SU-DHL-6 (cell line): Measurements from ENCODE around the gene NME4.

Experiments used
- H2AFZ ChIP-seq: fragments of 200-600 bp; sonication (generic); 2 replicates; pipeline ENCODE4 v1.6.1; 2014; ENCODE audit warnings: low read depth, mild to moderate bottlenecking, moderate library complexity, mixed read lengths, antibody characterized with exemption, low read length; ENCODE audit not compliant: severe bottlenecking
- H3F3A ChIP-seq: fragments of 200-600 bp; shearing (Covaris generic); 2 replicates; pipeline ENCODE4 v1.6.0; 2016; ENCODE audit warnings: antibody characterized with exemption, mild to moderate bottlenecking; ENCODE audit not compliant: insufficient read depth
- H3K27ac ChIP-seq: fragments of 200-600 bp; sonication (generic); 2 replicates; pipeline ENCODE4 v1.5.1; 2016; ENCODE audit warnings: low read depth, mild to moderate bottlenecking, low read length, moderate library complexity, mixed read lengths
- H3K27me3 ChIP-seq: fragments of 200-600 bp; sonication (generic), shearing (Covaris generic); 2 replicates; pipeline ENCODE4 v1.6.0; 2014; ENCODE audit warnings: mild to moderate bottlenecking, low read length
- H3K36me3 ChIP-seq: fragments of 200-600 bp; sonication (generic); 2 replicates; pipeline ENCODE4 v1.6.1; 2014; ENCODE audit warnings: mild to moderate bottlenecking, low read length, mixed read lengths
- H3K4me2 ChIP-seq: fragments of 300-600, 200-600 bp; shearing (Covaris generic), sonication (generic); 2 replicates; pipeline ENCODE4 v1.6.0; 2014; ENCODE audit warnings: low read length, low read depth, mild to moderate bottlenecking; ENCODE audit not compliant: poor library complexity, severe bottlenecking
- H3K4me3 ChIP-seq: fragments of 200-600 bp; sonication (generic); 2 replicates; pipeline ENCODE4 v1.5.1; 2014; ENCODE audit warnings: antibody characterized with exemption, low read length, mild to moderate bottlenecking, mixed read lengths; ENCODE audit not compliant: insufficient read depth, poor library complexity, severe bottlenecking
- H3K79me2 ChIP-seq: fragments of 200-600 bp; sonication (generic); 2 replicates; pipeline ENCODE4 v1.6.1; 2014; ENCODE audit warnings: mild to moderate bottlenecking, low read length, moderate library complexity; ENCODE audit not compliant: insufficient read depth
- H3K9ac ChIP-seq: fragments of 200-600 bp; sonication (generic); 2 replicates; pipeline ENCODE4 v1.7.0; 2014; ENCODE audit warnings: mild to moderate bottlenecking, low read length
- H3K9me2 ChIP-seq: fragments of 200-600 bp; sonication (generic); replicated peaks from 2 replicates; pipeline ENCODE4 v1.6.1; 2014; ENCODE audit warnings: low read length; ENCODE audit not compliant: insufficient read depth
- H3K9me3 ChIP-seq: fragments of 200-600 bp; sonication (generic); 2 replicates; pipeline ENCODE4 v1.6.1; 2014; ENCODE audit warnings: low read length, mixed read lengths; ENCODE audit not compliant: insufficient read depth
- H4K20me1 ChIP-seq: fragments of 200-600 bp; sonication (generic); 2 replicates; pipeline ENCODE4 v1.6.1; 2014; ENCODE audit warnings: low read depth, mild to moderate bottlenecking, antibody characterized with exemption, low read length, moderate library complexity, mixed read lengths
- EZH2phosphoT487 ChIP-seq: fragments of 200-600 bp; sonication (generic), shearing (Covaris generic); conservative IDR thresholded peaks from 2 replicates; pipeline ENCODE4 v1.6.1; 2018; ENCODE audit warnings: mild to moderate bottlenecking, antibody characterized with exemption, low read length, moderate library complexity, mixed read lengths
- TF ChIP-seq, protein P1 (sequence below): fragments of 200-600 bp; sonication (generic); IDR thresholded peaks from one replicate; pipeline ENCODE4 v1.5.1; 2017; ENCODE audit warnings: antibody characterized with exemption, mild to moderate bottlenecking, low read length, moderate library complexity; ENCODE audit not compliant: insufficient read depth, poor library complexity, severe bottlenecking

Gene NME4

DNA sequence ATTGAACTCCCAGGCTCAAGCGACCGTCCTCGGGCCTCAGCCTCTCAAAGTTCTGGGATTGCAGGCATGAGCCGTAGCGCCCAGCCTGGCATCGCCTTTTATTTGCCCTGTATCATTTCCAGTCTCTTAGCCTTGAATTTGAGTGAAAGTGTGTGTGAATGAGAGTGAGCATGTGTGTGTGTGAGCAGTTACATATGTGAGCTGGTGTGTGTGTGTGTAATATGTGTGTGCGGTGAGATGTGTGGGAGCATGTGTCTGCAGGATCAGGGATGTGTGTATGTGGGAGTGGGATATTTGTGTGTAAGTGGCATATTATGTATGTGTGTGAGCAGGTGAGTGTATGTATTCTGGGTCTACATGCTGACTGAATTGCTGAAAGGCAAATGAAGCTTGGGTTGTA is 33.9 kb downstream of the NME4 start:
- H3K79me2 ChIP-seq = peaks cover 22% of the 10 kb centered on the region
- no peak overlapping the region for H3K4me3 ChIP-seq
- H3F3A ChIP-seq = 0 out of 2 replicates have a peak, but pooled peaks cover 8% of the 10 kb centered on the region
- no peak overlapping the region for H2AFZ ChIP-seq
- TF ChIP-seq EZH2phosphoT487 = no peak
- TF ChIP-seq, protein P1, sequence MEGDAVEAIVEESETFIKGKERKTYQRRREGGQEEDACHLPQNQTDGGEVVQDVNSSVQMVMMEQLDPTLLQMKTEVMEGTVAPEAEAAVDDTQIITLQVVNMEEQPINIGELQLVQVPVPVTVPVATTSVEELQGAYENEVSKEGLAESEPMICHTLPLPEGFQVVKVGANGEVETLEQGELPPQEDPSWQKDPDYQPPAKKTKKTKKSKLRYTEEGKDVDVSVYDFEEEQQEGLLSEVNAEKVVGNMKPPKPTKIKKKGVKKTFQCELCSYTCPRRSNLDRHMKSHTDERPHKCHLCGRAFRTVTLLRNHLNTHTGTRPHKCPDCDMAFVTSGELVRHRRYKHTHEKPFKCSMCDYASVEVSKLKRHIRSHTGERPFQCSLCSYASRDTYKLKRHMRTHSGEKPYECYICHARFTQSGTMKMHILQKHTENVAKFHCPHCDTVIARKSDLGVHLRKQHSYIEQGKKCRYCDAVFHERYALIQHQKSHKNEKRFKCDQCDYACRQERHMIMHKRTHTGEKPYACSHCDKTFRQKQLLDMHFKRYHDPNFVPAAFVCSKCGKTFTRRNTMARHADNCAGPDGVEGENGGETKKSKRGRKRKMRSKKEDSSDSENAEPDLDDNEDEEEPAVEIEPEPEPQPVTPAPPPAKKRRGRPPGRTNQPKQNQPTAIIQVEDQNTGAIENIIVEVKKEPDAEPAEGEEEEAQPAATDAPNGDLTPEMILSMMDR = no peak
- H3K4me2 ChIP-seq = no peak overlapping the region
- no peak overlapping the region for H3K9ac ChIP-seq
- H3K36me3 ChIP-seq = no peaks in the 10 kb centered on the region
- no peaks in the 10 kb centered on the region for H3K9me2 ChIP-seq
- H3K27me3 ChIP-seq = no peaks in the 10 kb centered on the region
- no peak overlapping the region for H3K27ac ChIP-seq
- peaks cover 3% of the 10 kb centered on the region; the same call in 1 of the 2 replicates for H4K20me1 ChIP-seq
- no peaks in the 10 kb centered on the region for H3K9me3 ChIP-seq

DNA sequence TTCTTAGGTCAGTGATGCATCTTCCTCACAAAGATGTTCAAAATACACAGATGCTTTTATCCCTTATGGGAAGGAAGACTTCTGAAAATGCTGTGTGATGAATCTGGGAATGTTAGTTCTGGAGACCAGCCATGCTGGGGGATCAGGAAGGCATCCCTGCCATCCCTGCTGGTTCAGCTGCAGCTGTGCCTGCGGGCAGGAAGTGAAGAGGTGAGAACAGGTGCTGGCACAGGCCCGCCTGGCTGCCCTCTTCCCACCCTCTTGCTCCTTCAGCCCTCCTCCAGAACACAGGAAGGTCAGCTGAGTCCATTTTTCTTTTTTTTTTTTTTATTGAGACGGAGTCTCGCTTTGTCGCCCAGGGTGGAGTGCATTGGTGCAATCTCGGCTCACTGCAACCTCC is 43.6 kb downstream of the NME4 start:
- H3K36me3 ChIP-seq = no peaks in the 10 kb centered on the region
- H3K9me3 ChIP-seq = no peaks in the 10 kb centered on the region
- no peaks in the 10 kb centered on the region for H3K9me2 ChIP-seq
- H4K20me1 ChIP-seq = no peaks in the 10 kb centered on the region
- peaks cover 5% of the 10 kb centered on the region; the same call in 1 of the 2 replicates for H3K79me2 ChIP-seq
- no peaks in the 10 kb centered on the region for H3F3A ChIP-seq
- H2AFZ ChIP-seq = no peak overlapping the region
- H3K4me3 ChIP-seq = no peak overlapping the region
- H3K27ac ChIP-seq = no peak overlapping the region
- no peak overlapping the region for H3K4me2 ChIP-seq
- TF ChIP-seq, protein P1 = no peak
- no peak for TF ChIP-seq EZH2phosphoT487
- no peak overlapping the region for H3K9ac ChIP-seq
- H3K27me3 ChIP-seq = no peaks in the 10 kb centered on the region

DNA sequence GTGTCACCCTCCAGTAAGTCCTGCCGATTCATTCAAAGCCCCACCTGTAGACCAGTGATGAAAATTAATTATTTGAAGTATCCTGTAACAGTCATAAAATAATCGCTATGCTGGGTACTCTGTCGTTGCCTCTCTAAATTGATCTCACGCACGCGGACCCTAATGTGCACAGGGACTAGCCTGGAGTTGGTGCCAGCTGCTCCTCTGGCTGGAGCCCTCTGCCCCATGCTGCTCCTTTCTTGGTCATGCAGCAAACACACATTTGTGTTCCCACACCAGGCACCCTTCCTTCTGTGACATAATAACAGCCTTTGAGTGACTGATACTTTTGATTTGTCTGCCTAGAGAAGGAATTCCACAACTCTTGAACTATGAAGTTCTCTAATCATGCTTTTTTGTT is 44.4 kb downstream of the NME4 start:
- no peaks in the 10 kb centered on the region for H4K20me1 ChIP-seq
- H3K9ac ChIP-seq = no peak overlapping the region
- no peaks in the 10 kb centered on the region for H3F3A ChIP-seq
- no peak overlapping the region for H3K4me3 ChIP-seq
- no peak overlapping the region for H3K4me2 ChIP-seq
- no peak for TF ChIP-seq EZH2phosphoT487
- TF ChIP-seq, protein P1 = no peak
- peaks cover 5% of the 10 kb centered on the region; the same call in 1 of the 2 replicates for H3K79me2 ChIP-seq
- no peaks in the 10 kb centered on the region for H3K27me3 ChIP-seq
- no peaks in the 10 kb centered on the region for H3K9me3 ChIP-seq
- H2AFZ ChIP-seq = no peak overlapping the region
- no peak overlapping the region for H3K27ac ChIP-seq
- no peaks in the 10 kb centered on the region for H3K9me2 ChIP-seq
- H3K36me3 ChIP-seq = no peaks in the 10 kb centered on the region

DNA sequence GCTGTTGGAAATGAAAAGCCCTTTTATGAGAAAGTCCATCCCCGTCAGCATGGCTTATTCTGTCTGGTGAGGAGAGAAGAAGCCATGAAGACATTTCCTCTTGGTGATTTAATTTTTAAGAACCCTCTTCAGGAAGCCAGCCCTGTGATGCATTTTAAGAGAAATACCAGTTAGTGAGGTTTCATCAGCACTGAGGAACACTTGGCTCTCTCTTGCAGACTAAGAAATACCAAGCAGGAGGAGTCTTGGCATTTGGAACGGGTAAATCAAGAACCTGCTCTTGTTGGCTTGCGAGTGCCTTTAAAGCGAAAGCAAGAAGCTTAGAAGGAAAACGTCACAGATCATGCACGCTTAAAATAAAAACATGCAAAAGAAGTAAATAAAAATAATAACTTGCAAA is 46.0 kb downstream of the NME4 start:
- Histone ChIP-seq H3K36me3 (no peaks in the 10 kb centered on the region), H3K27me3 (no peaks in the 10 kb centered on the region), H3K9me2 (no peaks in the 10 kb centered on the region), H3K79me2 (peaks cover 5% of the 10 kb centered on the region; the same call in 1 of the 2 replicates), H2AFZ (no peak overlapping the region), H4K20me1 (no peaks in the 10 kb centered on the region), H3K27ac (no peak overlapping the region), H3K9me3 (no peaks in the 10 kb centered on the region), H3K4me2 (no peak overlapping the region), H3K9ac (no peak overlapping the region), H3F3A (no peaks in the 10 kb centered on the region), H3K4me3 (no peak overlapping the region)
- TF ChIP-seq, protein P1 = no peak
- TF ChIP-seq EZH2phosphoT487 = no peak
